CD4-positive, alpha-beta T cell treated with Interleukin-17A for 1 hour (primary cell): ENCODE results near the gene STK32B.
"Not testable (repeated sequence)": the region's sequence is repeated elsewhere in the genome, so short reads cannot be mapped to it uniquely, and the experiment has no call there.

ENCODE experiments used
- DNase-seq: peaks from one replicate; pipeline ENCODE4 v3.0.0-alpha.2; 2020

The STK32B gene

GRCh38 chr4:5409972-5410618 is 358.8 kb downstream of the STK32B start:
- DNase-seq, result no peak

GRCh38 chr4:5412296-5412695 is 361.0 kb downstream of the STK32B start:
- no peak for DNase-seq

GRCh38 chr4:5412751-5413150 is 361.5 kb downstream of the STK32B start:
- no peak for DNase-seq

- DNase-seq, result no peak
These were observed 365.4 kb downstream of the STK32B start for GRCh38 chr4:5416637-5417036.

- DNase-seq, result no peak
These were observed 369.0 kb downstream of the STK32B start for GRCh38 chr4:5420266-5420665.

- no peak for DNase-seq
These were observed 370.1 kb downstream of the STK32B start for GRCh38 chr4:5421416-5421815.

- no peak for DNase-seq
These were observed 370.9 kb downstream of the STK32B start for GRCh38 chr4:5422195-5422594.

- no peak for DNase-seq
These were observed 372.4 kb downstream of the STK32B start for GRCh38 chr4:5423670-5424069.

GRCh38 chr4:5424211-5424610 is 372.9 kb downstream of the STK32B start:
- no peak for DNase-seq

GRCh38 chr4:5424901-5425300 is 373.6 kb downstream of the STK32B start:
- DNase-seq, result no peak

GRCh38 chr4:5429747-5430146 is 378.5 kb downstream of the STK32B start:
- no peak for DNase-seq

GRCh38 chr4:5433196-5433595 is 381.9 kb downstream of the STK32B start:
- DNase-seq, result no peak

GRCh38 chr4:5435201-5435600 is 383.9 kb downstream of the STK32B start:
- DNase-seq, result no peak

GRCh38 chr4:5435823-5436222 is 384.5 kb downstream of the STK32B start:
- DNase-seq, result no peak

- not testable (repeated sequence) for DNase-seq
These were observed 392.9 kb downstream of the STK32B start for GRCh38 chr4:5443976-5444802.

- DNase-seq, result no peak
These were observed 393.7 kb downstream of the STK32B start for GRCh38 chr4:5444918-5445517.

GRCh38 chr4:5446595-5447226 is 395.4 kb downstream of the STK32B start:
- no peak for DNase-seq

GRCh38 chr4:5447755-5448154 is 396.5 kb downstream of the STK32B start:
- no peak for DNase-seq

- DNase-seq, result no peak
These were observed 396.9 kb downstream of the STK32B start for GRCh38 chr4:5448221-5448620.

- no peak for DNase-seq
These were observed 400.0 kb downstream of the STK32B start for GRCh38 chr4:5451243-5451642.

GRCh38 chr4:5452156-5452555 is 400.9 kb downstream of the STK32B start:
- no peak for DNase-seq

- no peak for DNase-seq
These were observed 403.8 kb downstream of the STK32B start for GRCh38 chr4:5455003-5455585.

GRCh38 chr4:5456296-5456845 is 405.1 kb downstream of the STK32B start:
- no peak for DNase-seq
